ENCODE data around the gene TCP1.
"Not testable (repeated sequence)": the region's sequence is repeated elsewhere in the genome, so short reads cannot be mapped to it uniquely, and the experiment has no call there.

TCP1 gene

GRCh38 chr6:159759645-159760044, 29.8 kb downstream of the TCP1 start:
- Histone ChIP-seq H3K9me3 (ENCODE audit: control insufficient read depth in 2 of 2, low read length in 2 of 2) (no peaks in the 10 kb centered on the region), H3K36me3 (ENCODE audit: control insufficient read depth in 2 of 2, insufficient read depth in 2 of 2, low read length in 2 of 2) (peaks cover 31 to 34% of the 10 kb centered on the region in 2 donors), H3K9ac (ENCODE audit: low read depth in 1 of 2, low read length in 2 of 2) (no peak overlapping the region), H3K27me3 (ENCODE audit: control insufficient read depth in 2 of 2, insufficient read depth in 2 of 2, low read length in 2 of 2) (no peaks in the 10 kb centered on the region), H3K27ac (ENCODE audit: low read depth in 2 of 2, low read length in 2 of 2) (no peak overlapping the region), H3K4me1 (ENCODE audit: control insufficient read depth in 2 of 2, insufficient read depth in 2 of 2, low read length in 2 of 2) (peaks cover 10 to 14% of the 10 kb centered on the region in 2 donors), H3K4me3 (ENCODE audit: low read length in 2 of 2) (no peak overlapping the region)

GRCh38 chr6:159758031-159759001, 31.1 kb downstream of the TCP1 start:
- Histone ChIP-seq H3K27ac (ENCODE audit: low read depth in 2 of 2, low read length in 2 of 2) (no peak overlapping the region), H3K9me3 (ENCODE audit: control insufficient read depth in 2 of 2, low read length in 2 of 2) (no peaks in the 10 kb centered on the region), H3K36me3 (ENCODE audit: control insufficient read depth in 2 of 2, insufficient read depth in 2 of 2, low read length in 2 of 2) (peaks cover 38 to 40% of the 10 kb centered on the region in 2 donors), H3K4me3 (ENCODE audit: low read length in 2 of 2) (no peak overlapping the region), H3K27me3 (ENCODE audit: control insufficient read depth in 2 of 2, insufficient read depth in 2 of 2, low read length in 2 of 2) (no peaks in the 10 kb centered on the region), H3K4me1 (ENCODE audit: control insufficient read depth in 2 of 2, insufficient read depth in 2 of 2, low read length in 2 of 2) (peaks cover 10 to 14% of the 10 kb centered on the region in 2 donors), H3K9ac (ENCODE audit: low read depth in 1 of 2, low read length in 2 of 2) (no peak overlapping the region)

GRCh38 chr6:159756508-159756907, 32.9 kb downstream of the TCP1 start:
- Histone ChIP-seq H3K36me3 (ENCODE audit: control insufficient read depth in 2 of 2, insufficient read depth in 2 of 2, low read length in 2 of 2) (peaks cover 51 to 52% of the 10 kb centered on the region in 2 donors), H3K9me3 (ENCODE audit: control insufficient read depth in 2 of 2, low read length in 2 of 2) (no peaks in the 10 kb centered on the region), H3K27ac (ENCODE audit: low read depth in 2 of 2, low read length in 2 of 2) (no peak overlapping the region), H3K27me3 (ENCODE audit: control insufficient read depth in 2 of 2, insufficient read depth in 2 of 2, low read length in 2 of 2) (no peaks in the 10 kb centered on the region), H3K4me1 (ENCODE audit: control insufficient read depth in 2 of 2, insufficient read depth in 2 of 2, low read length in 2 of 2) (peaks cover 3 to 10% of the 10 kb centered on the region in 2 donors), H3K9ac (ENCODE audit: low read depth in 1 of 2, low read length in 2 of 2) (no peak overlapping the region), H3K4me3 (ENCODE audit: low read length in 2 of 2) (no peak overlapping the region)

- Histone ChIP-seq H3K9me3 (ENCODE audit: control insufficient read depth in 2 of 2, low read length in 2 of 2) (no peaks in the 10 kb centered on the region), H3K9ac (ENCODE audit: low read depth in 1 of 2, low read length in 2 of 2) (no peak overlapping the region), H3K27me3 (ENCODE audit: control insufficient read depth in 2 of 2, insufficient read depth in 2 of 2, low read length in 2 of 2) (no peaks in the 10 kb centered on the region), H3K4me1 (ENCODE audit: control insufficient read depth in 2 of 2, insufficient read depth in 2 of 2, low read length in 2 of 2) (no peaks in the 10 kb centered on the region), H3K4me3 (ENCODE audit: low read length in 2 of 2) (no peak overlapping the region), H3K27ac (ENCODE audit: low read depth in 2 of 2, low read length in 2 of 2) (no peak overlapping the region), H3K36me3 (ENCODE audit: control insufficient read depth in 2 of 2, insufficient read depth in 2 of 2, low read length in 2 of 2) (peaks cover 53 to 57% of the 10 kb centered on the region in 2 donors)
Observed at GRCh38 chr6:159754959-159755914, 34.2 kb downstream of the TCP1 start.

- H3K36me3 ChIP-seq (ENCODE audit: control insufficient read depth in 2 of 2, insufficient read depth in 2 of 2, low read length in 2 of 2), result peaks cover 58 to 62% of the 10 kb centered on the region in 2 donors
- H3K9me3 ChIP-seq (ENCODE audit: control insufficient read depth in 2 of 2, low read length in 2 of 2), result no peaks in the 10 kb centered on the region
- no peak overlapping the region for H3K27ac ChIP-seq (ENCODE audit: low read depth in 2 of 2, low read length in 2 of 2)
- no peaks in the 10 kb centered on the region for H3K4me1 ChIP-seq (ENCODE audit: control insufficient read depth in 2 of 2, insufficient read depth in 2 of 2, low read length in 2 of 2)
- H3K27me3 ChIP-seq (ENCODE audit: control insufficient read depth in 2 of 2, insufficient read depth in 2 of 2, low read length in 2 of 2), result no peaks in the 10 kb centered on the region
- no peak overlapping the region for H3K9ac ChIP-seq (ENCODE audit: low read depth in 1 of 2, low read length in 2 of 2)
- no peak overlapping the region for H3K4me3 ChIP-seq (ENCODE audit: low read length in 2 of 2)
Observed at GRCh38 chr6:159754401-159754800, 35.0 kb downstream of the TCP1 start.

GRCh38 chr6:159753081-159753872, 36.1 kb downstream of the TCP1 start:
- no peak overlapping the region for H3K9ac ChIP-seq (ENCODE audit: low read depth in 1 of 2, low read length in 2 of 2)
- H3K36me3 ChIP-seq (ENCODE audit: control insufficient read depth in 2 of 2, insufficient read depth in 2 of 2, low read length in 2 of 2), result peaks cover 62 to 65% of the 10 kb centered on the region in 2 donors

GRCh38 chr6:159751448-159751847, 38.0 kb downstream of the TCP1 start:
- H3K4me1 ChIP-seq (ENCODE audit: control insufficient read depth in 2 of 2, insufficient read depth in 2 of 2, low read length in 2 of 2), result no peaks in the 10 kb centered on the region
- H3K27me3 ChIP-seq (ENCODE audit: control insufficient read depth in 2 of 2, insufficient read depth in 2 of 2, low read length in 2 of 2), result no peaks in the 10 kb centered on the region
- no peak overlapping the region for H3K9ac ChIP-seq (ENCODE audit: low read depth in 1 of 2, low read length in 2 of 2)
- no peaks in the 10 kb centered on the region for H3K9me3 ChIP-seq (ENCODE audit: control insufficient read depth in 2 of 2, low read length in 2 of 2)
- no peak overlapping the region for H3K4me3 ChIP-seq (ENCODE audit: low read length in 2 of 2)
- H3K27ac ChIP-seq (ENCODE audit: low read depth in 2 of 2, low read length in 2 of 2), result no peak overlapping the region
- peaks cover 64 to 75% of the 10 kb centered on the region in 2 donors for H3K36me3 ChIP-seq (ENCODE audit: control insufficient read depth in 2 of 2, insufficient read depth in 2 of 2, low read length in 2 of 2)

More at GRCh38 chr6:159753081-159753872, 36.1 kb downstream of the TCP1 start:
- H3K27ac ChIP-seq (ENCODE audit: low read depth in 2 of 2, low read length in 2 of 2), result no peak overlapping the region
- H3K27me3 ChIP-seq (ENCODE audit: control insufficient read depth in 2 of 2, insufficient read depth in 2 of 2, low read length in 2 of 2), result no peaks in the 10 kb centered on the region
- H3K4me3 ChIP-seq (ENCODE audit: low read length in 2 of 2), result no peak overlapping the region
- no peaks in the 10 kb centered on the region for H3K4me1 ChIP-seq (ENCODE audit: control insufficient read depth in 2 of 2, insufficient read depth in 2 of 2, low read length in 2 of 2)
- H3K9me3 ChIP-seq (ENCODE audit: control insufficient read depth in 2 of 2, low read length in 2 of 2), result no peaks in the 10 kb centered on the region

GRCh38 chr6:159748127-159748526, 41.3 kb downstream of the TCP1 start:
- peaks cover 72 to 78% of the 10 kb centered on the region in 2 donors for H3K36me3 ChIP-seq (ENCODE audit: control insufficient read depth in 2 of 2, insufficient read depth in 2 of 2, low read length in 2 of 2)
- not testable (repeated sequence) for H3K9ac ChIP-seq (ENCODE audit: low read depth in 1 of 2, low read length in 2 of 2); H3K27ac ChIP-seq (ENCODE audit: low read depth in 2 of 2, low read length in 2 of 2); H3K27me3 ChIP-seq (ENCODE audit: control insufficient read depth in 2 of 2, insufficient read depth in 2 of 2, low read length in 2 of 2); H3K9me3 ChIP-seq (ENCODE audit: control insufficient read depth in 2 of 2, low read length in 2 of 2); H3K4me1 ChIP-seq (ENCODE audit: control insufficient read depth in 2 of 2, insufficient read depth in 2 of 2, low read length in 2 of 2); H3K4me3 ChIP-seq (ENCODE audit: low read length in 2 of 2)

GRCh38 chr6:159746759-159747158, 42.6 kb downstream of the TCP1 start:
- no peaks in the 10 kb centered on the region for H3K27me3 ChIP-seq (ENCODE audit: control insufficient read depth in 2 of 2, insufficient read depth in 2 of 2, low read length in 2 of 2)
- no peaks in the 10 kb centered on the region for H3K9me3 ChIP-seq (ENCODE audit: control insufficient read depth in 2 of 2, low read length in 2 of 2)
- H3K4me3 ChIP-seq (ENCODE audit: low read length in 2 of 2), result no peak overlapping the region
- H3K36me3 ChIP-seq (ENCODE audit: control insufficient read depth in 2 of 2, insufficient read depth in 2 of 2, low read length in 2 of 2), result peaks cover 75 to 82% of the 10 kb centered on the region in 2 donors
- H3K9ac ChIP-seq (ENCODE audit: low read depth in 1 of 2, low read length in 2 of 2), result no peak overlapping the region
- H3K27ac ChIP-seq (ENCODE audit: low read depth in 2 of 2, low read length in 2 of 2), result no peak overlapping the region
- H3K4me1 ChIP-seq (ENCODE audit: control insufficient read depth in 2 of 2, insufficient read depth in 2 of 2, low read length in 2 of 2), result no peaks in the 10 kb centered on the region

All from mucosa of rectum (tissue), 2 donors.